GM18526 (cell line): ENCODE results near the gene MSMP.

Experiments
- POLR2A ChIP-seq: IDR thresholded peaks from 3 replicates; pipeline ENCODE4 v1.6.1; 2011; ENCODE audit not compliant: insufficient read length; ENCODE audit errors: extremely low read depth

Gene MSMP

DNA sequence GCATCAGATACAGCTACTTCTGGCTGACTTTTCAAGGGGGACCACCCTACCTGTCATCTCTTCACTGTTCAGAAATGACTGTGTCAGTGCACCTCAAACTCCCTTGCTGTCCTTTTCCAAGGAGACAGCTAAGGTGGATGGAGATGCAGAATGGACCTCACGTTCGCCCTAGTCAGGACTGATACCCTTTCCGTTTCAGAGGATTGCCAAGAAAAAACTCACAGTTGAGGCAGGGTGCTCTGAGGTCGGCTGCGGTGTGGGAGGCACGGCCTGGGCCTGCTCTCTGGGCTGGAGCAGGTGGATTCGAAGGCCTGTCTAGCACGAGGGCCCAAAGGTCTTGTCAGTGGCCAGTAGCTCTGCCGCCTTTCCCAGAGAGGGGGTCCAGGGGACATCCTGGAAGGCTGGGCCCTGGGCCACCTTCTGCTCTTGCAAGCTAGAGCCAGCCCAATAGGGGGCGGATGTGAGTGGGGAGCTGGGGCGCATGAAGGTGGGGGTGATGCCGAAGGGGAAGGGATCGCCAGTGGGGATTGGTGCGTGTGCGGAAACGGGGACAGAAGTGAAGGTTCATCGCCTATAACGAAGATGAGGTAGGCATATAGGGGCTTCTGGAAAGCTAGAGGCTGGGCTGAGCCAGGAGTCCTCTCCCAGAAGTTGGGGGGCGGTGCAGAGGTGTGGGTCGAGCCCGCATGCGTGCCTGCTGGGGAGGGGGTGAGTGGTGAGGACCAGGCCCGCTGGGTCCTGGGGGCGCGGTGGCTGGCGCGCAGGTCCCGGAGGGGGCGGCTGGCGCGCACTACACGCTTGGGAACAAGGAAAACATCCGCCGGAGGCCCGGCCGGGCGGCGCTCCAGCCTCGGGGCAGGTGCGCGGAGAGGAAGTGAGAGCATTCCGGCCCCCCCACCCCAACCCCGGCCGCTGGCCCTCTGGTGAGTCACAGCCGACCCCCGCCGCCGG is 2.5 kb upstream of the MSMP start:
- peak; percentile 31 for TF ChIP-seq POLR2A

DNA sequence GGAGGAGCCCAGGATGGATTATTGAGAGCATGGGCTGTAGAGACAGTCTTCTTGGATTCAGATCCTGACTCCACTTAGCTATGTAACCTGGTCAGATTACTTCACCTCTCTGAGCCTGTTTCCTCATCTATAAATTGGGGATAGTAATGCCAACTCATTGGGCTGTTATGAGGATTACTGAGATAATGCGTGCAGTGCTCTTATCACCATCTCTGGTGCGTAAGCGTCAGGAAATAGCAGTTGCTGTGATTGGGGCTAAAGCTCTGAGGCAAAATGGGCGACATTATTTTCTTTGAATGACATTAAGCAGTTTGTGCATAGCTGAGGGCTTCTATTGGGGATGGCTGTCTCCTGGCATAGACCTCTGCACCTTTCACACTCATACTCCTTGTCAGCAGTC is 995 bp upstream of the MSMP start:
- TF ChIP-seq POLR2A, result no peak

DNA sequence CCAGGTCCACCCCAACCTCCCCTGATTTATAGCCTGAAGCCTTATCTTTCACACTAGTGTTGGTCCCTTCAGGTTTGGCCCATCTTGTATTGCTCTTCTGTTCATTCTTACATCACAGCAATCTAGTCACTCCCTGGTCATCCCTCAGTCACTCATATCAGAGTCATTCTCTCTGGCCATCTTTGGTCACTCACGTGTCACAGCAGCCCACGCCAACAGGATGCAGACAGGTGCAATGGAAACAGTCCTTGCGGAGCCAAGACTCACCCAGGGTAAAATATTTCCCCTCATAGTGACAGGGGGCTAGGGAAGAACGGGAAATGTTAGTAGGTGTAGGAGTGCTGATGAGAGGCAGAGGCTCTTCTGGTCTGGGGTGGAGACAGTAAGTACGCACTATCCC is 610 bp downstream of the MSMP start:
- no peak for TF ChIP-seq POLR2A

DNA sequence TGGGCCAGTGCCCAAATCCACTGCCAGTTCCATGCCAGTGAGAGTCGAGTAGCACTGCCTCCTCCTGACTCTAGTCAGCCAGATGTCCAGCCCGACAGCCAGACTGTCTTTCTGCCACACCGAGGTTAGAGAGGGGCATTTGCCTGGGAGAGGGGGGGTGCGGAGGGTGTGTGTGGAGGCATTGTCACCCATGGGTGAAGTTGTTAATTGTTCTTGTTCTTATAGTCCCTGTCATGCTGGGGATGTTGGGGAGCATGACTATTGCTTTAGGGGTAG is 3.9 kb downstream of the MSMP start:
- no peak for TF ChIP-seq POLR2A

DNA sequence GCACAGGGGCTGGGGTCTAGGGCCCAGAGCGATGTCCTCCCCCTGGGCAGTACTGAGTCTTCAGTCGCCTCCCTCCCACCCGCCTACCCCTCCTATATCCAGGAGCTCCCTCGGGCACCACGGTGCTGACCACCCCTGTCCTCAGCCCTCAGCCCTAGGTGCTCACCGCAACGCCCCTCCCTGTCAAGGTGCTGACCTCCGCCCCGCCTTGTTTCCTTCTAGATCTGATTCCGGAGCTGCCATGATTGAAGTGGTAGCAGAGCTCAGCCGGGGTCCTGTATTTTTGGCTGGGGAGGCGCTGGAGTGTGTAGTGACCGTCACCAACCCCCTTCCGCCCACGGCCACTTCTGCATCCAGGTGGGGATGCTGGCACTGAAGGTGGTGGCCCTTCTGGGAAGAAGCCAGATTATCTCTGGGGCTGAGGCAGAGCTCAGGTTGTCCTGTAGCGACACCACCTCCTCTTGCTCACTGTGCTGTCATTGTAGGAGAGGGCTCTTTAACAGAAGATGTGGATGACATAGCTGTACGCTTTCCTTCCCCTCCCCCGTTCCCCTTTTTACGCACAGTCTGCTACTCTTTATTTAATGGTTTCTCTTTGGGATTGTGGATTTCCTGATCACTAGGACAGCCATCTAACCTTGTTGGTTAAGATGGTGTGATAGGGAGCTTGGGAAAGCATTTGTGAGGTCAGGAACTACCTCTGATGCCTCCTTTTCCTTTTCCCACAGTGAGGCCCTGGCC is 4.4 kb downstream of the MSMP start:
- TF ChIP-seq POLR2A, result no peak

DNA sequence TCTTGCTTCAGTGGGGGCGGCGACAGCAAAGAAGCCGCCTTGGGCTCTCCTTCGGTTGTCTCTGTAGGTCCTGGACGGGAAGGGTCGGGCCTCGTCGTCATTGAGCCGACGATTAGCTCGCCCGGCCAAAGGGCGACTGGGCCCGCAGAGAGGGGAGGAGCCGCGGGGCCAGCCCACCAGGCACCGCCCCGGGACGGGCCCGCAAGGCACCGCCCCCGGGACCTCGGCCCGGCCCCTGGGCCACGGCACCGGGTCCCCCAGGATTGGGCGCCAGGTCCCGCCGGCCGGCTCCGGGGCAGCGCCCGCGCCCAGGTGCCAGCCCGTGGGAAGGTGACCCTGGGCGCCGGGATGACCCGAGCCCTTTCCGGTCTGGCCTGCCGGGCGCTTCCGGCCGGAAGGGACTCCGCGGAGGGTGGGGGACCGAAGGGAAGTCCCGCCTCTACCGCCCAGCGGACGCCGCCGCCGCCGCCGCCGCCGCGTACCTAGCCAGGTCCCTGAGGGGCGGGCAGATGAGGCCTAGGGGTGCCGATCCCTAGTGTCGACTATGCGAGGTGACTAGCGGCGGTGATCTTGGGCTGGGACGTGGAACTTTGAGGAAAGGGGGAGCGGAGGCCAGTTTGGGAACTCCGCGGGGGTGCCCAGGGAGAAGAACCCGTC is 5.1 kb downstream of the MSMP start, which contains the start of the genes GBA2 and RGP1:
TSS of gene GBA2 (minus strand) at position 371 of the 657 bp plus-strand sequence. CDS start 524 bp downstream, outside the sequence.
TSS of gene RGP1 (plus strand) at position 430 of the 657 bp plus-strand sequence. CDS start 469 bp downstream, outside the sequence.
- TF ChIP-seq POLR2A, result peak; percentile 79

DNA sequence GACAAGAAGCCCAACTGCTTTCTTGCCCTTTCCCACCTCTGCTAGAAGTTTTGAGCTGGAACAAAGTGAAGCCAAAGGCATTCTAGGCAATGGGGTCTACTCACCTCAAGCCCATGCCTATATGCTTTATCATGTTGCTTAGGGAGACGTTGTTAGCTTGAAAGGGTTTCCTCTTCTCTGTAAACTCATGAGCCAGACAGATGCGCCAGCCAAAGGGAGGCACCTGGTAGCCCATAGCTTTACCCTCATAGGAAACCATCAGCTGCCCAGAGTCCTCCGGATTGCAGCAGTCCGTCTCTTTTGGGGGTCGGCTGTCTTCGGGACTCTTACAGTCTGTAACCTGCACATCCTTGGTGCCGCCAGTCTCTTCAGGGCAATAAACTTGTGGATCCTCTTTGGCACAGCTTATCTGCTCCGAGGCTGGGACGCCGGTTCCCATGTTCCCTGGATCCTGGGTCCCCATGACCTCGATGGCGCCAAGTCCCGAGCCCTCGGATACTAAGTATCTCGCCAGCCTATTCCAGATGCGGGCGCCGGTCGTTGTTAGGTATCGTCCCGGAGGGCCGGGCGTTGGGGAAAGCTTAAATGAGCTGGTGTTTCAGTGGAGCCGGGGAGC is 5.7 kb downstream of the MSMP start:
- no peak for TF ChIP-seq POLR2A

DNA sequence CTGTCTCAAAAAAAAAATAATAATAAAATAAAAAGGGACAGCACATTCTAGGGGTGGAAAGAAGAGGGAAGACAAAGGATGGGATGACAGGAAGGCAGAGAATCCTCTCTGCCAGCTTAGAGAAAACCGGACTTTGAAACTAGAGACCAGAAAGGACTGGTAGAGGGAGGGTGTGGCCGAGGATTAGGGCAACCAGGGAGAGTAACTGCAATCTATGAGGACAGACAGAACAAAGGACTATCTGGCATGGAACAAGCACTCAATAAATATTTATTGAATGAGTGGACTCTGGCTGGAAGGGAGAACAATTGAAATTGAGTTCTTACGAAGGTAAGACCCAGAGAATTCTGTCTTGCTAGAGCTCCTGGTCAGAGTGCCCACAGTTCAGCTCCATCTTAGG is 7.5 kb downstream of the MSMP start:
- no peak for TF ChIP-seq POLR2A

DNA sequence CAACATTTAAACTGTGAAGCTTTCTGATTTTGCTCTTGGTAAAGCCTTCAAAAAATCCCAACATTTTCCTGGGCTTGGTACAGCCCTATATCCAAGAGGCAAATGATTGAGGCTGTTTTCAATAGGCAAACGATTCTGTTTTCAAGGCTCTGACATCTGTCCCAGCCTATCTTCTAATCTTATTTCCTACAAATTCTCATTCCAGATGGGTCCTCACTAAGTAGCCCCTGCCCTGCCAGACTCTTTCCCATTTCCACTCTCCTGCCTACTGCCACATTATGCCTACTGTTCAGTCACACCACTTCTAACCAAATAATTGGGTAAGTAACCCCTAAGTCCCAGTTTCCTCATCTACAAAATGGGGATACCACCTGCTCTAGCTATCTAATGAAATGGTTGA is 8.5 kb downstream of the MSMP start:
- no peak for TF ChIP-seq POLR2A

DNA sequence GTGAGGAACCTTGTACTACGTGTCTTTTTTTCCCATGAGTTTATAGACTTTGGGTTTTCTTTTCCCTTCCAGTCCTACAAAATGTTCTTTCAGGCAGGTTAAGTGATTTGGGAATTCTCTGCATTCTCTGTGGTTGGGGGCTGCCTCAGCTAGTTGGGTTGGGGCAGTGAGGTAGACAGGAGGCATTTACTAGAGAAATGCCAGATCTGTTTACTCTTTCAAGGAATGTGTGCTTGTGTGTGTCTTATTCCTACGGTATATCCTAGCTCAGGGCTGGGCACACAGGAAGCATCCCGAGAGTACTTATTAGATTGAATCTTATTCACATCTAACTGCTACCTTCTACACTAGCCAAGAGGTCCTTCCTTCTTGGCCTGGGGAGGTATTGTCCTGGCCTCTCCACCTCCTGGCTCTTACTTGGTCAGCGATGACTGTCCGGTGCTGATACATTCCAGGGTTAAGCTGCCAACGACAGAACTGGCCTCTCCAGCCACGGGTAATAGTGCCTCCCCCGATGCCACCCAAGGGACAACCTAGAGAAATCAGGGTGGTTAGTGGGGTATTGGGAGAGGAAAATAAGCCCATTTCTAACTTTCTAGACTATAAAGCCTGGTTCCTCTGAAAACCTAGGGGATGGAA is 10.1 kb downstream of the MSMP start:
- TF ChIP-seq POLR2A, result no peak

DNA sequence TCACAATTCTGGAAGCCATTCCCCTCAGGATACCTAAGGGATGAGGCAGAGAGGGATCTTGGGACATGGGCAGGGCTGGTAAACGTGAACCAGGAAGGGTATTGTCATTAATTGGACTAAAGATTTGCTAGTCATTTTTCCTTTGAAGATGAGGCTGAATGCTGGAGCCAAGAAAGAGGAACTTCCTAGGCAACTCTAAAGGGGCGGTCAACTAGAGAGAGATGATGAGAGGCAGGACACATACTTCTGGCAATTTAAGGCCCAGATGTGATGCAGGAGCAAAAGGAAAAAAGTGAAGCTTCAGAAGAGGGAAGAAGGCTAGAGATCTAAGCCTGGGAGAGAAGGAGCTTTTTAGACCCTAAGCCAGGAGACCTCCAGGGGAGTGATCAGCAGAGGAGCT is 10.6 kb downstream of the MSMP start:
- no peak for TF ChIP-seq POLR2A

DNA sequence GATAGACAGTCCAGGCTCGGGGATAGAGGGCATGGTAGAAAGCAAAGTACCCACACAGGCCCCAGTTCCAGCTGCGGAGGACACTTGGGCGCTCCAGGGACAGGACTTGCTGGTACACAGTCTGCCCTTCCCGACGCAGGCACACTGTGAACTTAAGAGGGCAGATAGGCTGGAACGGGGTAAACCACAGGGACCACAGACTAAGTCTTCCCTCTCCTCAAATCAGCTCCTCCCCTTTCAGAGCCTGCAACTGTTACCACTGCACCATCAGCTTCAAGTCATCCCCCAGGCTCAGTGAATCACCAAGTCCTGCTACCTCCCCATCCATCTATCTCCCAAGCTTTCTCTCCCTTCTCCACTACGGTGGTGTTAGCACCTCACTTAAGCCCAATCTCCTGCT is 12.3 kb downstream of the MSMP start:
- TF ChIP-seq POLR2A, result no peak

DNA sequence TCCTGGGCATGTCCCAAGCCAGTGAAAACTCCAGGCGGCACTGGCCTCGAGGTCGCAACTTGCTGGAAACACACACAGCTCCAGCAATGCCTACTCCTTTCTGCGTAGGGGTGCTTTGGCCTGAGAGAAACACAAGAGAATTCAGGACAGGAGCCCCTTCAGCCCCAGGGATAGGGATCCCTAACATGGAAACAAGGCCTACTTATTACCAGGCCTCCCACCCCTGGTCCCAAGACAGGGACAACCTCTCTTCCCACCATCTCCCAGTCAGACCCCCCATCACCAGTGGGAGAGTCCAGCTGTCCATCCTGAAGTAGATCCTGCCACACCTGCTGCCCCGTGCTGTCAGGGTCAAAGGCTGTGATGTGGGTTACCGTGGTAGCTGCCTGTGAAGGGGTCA is 13.8 kb downstream of the MSMP start:
- no peak for TF ChIP-seq POLR2A

DNA sequence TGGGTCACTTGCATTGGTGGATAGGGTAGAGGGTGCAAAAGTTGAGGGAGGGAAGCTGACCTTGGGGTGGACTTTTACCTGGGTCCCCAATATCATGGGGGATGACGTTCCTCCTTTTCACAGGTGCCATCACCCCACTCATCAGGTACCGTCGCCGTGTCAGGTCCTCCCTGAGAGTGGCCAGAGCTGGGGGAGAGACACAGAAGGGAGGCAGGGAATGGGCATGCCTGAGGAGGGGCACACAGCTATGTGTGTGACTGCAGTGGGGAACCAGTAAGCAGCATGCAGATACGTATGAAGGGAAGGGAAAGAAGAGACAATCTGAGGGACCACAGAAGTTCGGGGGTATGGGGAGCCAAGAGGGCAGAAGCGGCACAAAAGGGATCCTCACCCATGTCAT is 15.2 kb downstream of the MSMP start:
- TF ChIP-seq POLR2A, result no peak

DNA sequence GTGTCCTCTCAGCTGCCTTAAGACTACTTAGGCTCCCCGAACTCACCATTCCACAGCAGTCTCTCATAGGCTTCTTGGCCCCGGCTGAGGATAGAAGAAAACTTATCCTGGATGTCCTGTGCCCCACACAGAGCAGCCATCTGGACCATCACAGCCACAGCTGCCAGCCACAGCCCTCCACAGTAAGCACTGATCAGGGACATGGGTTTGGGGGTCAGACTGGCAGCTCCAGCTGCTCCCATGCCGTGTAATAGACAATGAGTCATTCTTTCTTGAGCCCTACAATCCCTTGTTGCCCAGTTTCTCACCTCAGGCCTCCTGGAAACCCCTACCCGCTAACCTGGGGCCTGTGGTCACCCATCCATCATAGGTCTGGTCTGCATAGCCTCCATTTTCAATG is 15.9 kb downstream of the MSMP start:
- TF ChIP-seq POLR2A, result no peak
